GM19372 (cell line): ENCODE measurements around the gene CDC34.
A peak's percentile ranks its signal among the peaks of the same experiment; 100 is the strongest.

Experiments
- ATAC-seq: cut with Tn5 transposase; IDR thresholded peaks from one replicate; pipeline ENCODE4 v1.9.1; 2021; ENCODE audit warnings: mild to moderate bottlenecking, low read depth, moderate library complexity; ENCODE audit not compliant: unreplicated experiment

The CDC34 gene

GRCh38 chr19:497491-497868 is 34.1 kb upstream of the CDC34 start:
- ATAC-seq = no peak

DNA sequence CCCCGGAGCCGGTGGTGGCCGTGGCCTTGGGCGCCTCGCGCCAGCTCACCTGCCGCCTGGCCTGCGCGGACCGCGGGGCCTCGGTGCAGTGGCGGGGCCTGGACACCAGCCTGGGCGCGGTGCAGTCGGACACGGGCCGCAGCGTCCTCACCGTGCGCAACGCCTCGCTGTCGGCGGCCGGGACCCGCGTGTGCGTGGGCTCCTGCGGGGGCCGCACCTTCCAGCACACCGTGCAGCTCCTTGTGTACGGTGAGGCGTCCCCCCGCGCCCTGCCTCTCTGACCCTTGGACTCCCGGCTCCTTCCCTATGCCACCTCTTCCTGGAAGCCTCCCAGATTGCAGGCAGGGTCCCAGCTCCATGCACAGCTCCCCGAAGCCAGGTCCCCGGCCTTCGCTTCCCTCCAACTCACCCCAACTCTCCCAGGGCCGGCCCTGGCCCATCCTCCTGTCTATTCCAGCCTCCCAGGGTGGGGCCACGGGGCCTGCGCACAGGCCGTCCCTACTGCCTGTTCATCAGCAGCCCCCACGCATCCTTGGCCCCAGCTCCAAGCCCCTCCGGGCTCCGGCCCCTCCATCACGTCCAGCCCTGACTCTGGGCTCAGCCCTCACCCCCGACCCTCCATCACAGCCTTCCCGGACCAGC is 33.6 kb upstream of the CDC34 start:
- no peak for ATAC-seq

DNA sequence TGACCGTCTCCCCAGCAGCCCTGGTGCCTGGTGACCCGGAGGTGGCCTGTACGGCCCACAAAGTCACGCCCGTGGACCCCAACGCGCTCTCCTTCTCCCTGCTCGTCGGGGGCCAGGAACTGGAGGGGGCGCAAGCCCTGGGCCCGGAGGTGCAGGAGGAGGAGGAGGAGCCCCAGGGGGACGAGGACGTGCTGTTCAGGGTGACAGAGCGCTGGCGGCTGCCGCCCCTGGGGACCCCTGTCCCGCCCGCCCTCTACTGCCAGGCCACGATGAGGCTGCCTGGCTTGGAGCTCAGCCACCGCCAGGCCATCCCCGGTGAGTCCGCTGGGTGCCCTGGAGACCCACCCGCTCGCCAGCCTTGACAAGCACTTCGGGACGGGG is 33.1 kb upstream of the CDC34 start:
- ATAC-seq = no peak

DNA sequence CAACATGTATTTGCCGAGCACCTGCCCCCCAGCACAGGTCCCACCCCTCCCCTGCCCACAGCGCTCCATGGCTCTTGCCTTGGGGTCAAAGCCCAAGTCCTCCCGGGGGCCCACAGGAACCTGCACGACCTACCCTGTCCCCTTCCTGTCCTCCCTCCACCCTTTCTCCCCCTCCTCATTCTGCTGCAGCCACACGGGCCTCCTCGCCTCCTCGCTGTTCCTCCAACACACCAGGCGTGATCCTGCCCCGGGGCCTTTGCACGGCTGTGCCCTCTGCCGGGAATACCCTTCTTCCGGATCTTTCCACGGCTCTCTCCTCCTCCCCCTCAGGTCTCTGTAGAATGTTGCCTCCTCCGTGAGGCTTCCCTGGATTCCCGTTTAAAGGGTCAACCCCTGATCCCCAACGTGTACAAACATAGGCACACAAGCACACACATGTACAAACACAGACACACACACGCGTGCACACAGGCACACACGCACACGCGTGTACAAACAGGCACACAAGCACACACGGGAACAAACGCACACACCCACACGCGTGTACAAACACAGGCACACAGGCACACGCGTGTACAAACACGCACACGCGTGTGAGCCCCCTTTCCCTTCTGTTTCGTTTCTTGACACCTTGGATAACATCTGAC is 32.5 kb upstream of the CDC34 start:
- no peak for ATAC-seq

DNA sequence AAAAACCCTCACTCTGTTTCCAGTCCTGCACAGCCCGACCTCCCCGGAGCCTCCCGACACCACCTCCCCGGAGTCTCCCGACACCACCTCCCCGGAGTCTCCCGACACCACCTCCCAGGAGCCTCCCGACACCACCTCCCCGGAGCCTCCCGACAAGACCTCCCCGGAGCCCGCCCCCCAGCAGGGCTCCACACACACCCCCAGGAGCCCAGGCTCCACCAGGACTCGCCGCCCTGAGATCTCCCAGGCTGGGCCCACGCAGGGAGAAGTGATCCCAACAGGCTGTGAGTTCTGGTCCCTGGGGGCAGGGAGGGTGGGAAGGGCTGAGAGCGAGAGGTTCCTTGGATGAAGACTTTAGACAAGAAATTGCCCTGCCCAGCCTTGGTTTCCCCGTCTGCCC is 29.9 kb upstream of the CDC34 start:
- ATAC-seq = no peak

DNA sequence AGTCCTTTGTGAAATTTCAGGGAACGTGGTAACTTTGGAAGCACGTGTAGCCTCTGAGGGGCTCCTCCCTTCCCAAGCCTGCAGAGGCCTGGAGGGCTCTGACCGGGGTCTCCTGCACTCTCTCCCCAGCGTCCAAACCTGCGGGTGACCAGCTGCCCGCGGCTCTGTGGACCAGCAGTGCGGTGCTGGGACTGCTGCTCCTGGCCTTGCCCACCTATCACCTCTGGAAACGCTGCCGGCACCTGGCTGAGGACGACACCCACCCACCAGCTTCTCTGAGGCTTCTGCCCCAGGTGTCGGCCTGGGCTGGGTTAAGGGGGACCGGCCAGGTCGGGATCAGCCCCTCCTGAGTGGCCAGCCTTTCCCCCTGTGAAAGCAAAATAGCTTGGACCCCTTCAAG is 26.9 kb upstream of the CDC34 start:
- no peak for ATAC-seq

GRCh38 chr19:506404-507285 is 24.9 kb upstream of the CDC34 start:
- ATAC-seq = peak; percentile 68

DNA sequence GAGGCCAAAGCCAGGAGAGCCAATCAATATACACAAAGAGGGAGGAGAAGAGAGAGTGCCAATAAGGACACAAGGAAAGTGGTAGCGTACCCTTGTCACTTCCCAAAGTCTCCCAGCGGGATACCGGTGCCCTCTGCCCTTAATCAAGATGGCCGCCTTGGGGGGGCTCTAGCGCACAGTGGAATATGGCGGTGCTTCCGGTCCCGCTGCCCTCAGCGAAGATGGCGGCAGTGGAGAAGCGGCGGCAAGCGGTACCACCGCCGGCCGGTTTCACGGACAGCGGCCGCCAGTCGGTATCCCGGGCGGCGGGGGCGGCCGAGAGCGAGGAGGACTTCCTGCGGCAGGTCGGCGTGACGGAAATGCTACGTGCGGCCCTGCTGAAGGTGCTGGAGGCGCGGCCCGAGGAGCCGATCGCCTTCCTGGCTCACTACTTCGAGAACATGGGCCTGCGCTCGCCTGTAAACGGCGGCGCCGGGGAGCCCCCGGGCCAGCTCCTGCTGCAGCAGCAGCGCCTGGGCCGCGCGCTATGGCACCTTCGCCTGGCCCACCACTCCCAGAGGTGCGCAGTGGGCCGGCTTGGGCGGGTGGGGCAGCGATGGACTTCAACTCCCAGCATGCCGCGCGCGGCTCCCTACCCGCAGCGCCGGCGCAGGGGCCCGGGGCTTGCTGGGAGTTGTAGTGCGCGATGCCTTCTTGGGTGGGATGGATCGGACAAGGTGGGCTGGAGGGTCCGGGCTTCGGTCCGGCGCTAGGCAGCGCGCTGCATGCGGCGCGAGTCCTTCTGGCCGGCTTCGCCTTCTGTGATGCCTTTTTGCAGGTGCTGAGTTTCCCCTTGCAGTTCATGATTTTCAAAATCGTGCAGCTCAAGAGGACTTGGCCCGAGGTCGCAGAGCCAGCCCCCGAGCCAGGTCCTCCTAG is 24.0 kb upstream of the CDC34 start, which contains the start of gene TPGS1:
Gene TPGS1 (plus strand): TSS at position 212 of the 918 bp plus-strand sequence. CDS start 10 bp downstream, at position 222.
- ATAC-seq = peak; percentile 47

DNA sequence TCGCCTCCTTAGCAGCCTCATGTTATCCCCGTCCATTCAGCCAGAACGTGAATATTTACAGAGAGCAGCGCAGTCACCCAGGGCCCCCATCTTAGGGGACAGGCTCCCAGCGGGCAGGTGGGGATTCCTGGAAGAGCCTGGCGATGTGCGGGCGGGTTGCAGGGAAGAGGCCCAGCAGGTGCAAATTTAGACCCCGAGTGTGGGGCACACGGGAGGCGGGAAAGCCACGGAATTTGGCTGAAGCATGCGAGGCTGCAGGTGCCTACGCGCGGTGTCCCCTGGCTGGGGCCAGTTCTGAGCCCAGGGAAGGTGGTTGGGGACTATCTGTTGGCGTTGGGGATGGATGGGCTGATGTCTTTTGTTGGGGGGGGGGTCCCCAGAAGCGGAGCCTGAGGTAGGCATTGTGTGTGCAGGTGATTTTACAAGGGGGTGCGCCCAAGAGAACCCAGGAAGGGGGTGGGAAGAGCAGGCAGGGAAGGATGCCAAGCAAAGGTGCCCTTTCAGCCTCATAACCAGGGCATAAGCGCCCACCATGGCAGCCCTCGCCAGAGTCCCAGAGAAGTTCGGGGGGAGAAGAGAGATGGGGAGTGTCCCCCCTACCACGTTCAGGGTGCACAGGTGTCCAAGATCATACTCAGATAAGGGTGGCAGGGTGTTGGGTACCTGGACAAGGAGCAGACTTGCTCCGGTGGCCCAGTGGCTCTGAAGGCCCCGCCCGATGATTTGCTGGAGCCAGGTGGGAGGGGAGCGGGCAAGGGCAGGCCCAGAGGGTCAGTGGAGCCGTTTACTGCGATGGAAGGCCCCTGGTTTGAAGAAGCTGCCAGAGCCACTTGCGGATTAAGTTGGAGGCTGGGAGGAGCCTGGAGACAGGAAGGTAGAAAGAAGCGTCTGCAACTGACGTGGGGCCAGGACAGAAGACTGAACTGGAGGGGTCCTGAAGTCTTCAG is 23.1 kb upstream of the CDC34 start:
- ATAC-seq = no peak

- ATAC-seq = no peak
These were observed 20.9 kb upstream of the CDC34 start for GRCh38 chr19:510606-511100.

DNA sequence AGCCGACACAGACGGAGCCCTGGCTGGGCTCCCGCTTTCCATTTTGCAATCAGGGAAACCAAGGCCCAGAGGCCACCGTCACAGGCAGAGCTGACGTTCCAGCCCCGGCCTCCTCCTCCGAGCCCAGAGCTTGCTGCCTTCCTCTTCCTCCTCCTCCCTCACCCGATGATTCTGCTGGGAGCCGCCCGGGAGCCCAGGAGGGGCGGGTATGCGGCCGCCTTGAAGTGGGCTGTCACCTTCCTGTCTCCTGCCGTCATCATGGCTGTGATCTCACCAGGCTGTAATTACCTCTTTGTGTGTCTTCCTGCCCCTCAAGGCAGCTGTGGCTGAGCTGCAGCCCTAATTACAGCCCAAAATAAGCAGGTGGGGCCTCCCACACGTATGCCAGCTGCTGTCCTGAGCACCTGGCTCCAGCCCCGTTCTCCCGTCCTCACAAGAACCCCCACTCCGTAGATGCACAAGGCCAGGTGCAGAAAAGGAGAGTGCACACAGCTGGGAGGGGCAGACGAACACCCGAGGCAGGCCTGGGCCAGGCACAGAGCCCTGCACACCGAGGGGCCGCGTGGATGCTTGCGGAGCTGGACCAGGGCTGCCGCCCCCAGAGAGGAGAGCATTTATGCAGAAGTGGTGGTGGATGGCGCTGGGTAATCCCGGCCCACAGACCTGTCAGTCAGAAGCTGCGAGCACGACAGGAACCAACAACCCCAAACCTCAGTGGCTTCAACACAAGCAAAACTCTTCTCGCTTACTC is 20.3 kb upstream of the CDC34 start:
- no peak for ATAC-seq

GRCh38 chr19:512547-513365 is 18.8 kb upstream of the CDC34 start:
- no peak for ATAC-seq

DNA sequence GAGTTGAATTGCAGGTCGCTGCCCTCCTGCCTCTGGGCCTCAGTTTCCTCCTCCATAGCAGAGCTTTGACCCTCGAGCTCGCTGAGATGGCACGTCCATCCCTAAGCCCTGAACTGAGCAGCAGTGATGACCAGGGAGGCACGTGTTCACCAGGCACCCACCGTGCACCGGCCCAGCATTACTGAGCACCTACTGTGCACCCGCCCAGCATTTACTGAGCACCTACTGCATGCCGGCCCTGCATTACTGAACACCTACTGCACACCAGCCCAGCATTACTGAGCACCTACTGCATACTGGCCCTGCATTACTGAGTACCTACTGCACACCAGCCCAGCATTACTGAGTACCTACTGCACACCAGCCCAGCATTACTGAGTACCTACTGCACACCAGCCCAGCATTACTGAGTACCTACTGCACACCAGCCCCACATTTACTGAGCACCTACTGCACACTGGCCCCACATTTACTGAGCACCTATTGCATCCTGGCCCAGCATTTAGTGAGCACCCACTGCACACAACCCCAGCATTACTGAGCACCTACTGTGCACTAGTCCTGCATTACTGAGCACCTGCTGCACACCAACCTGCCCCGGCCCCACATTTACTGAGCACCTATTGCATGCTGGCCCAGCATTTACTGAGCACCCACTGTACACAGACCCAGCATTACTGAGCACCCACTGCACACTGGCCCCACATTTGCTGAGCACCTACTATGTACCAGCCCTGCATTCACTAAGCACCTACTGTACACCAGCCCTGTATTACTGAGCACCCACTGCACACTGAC is 18.0 kb upstream of the CDC34 start:
- ATAC-seq = no peak

GRCh38 chr19:514166-514663 is 17.3 kb upstream of the CDC34 start:
- no peak for ATAC-seq

DNA sequence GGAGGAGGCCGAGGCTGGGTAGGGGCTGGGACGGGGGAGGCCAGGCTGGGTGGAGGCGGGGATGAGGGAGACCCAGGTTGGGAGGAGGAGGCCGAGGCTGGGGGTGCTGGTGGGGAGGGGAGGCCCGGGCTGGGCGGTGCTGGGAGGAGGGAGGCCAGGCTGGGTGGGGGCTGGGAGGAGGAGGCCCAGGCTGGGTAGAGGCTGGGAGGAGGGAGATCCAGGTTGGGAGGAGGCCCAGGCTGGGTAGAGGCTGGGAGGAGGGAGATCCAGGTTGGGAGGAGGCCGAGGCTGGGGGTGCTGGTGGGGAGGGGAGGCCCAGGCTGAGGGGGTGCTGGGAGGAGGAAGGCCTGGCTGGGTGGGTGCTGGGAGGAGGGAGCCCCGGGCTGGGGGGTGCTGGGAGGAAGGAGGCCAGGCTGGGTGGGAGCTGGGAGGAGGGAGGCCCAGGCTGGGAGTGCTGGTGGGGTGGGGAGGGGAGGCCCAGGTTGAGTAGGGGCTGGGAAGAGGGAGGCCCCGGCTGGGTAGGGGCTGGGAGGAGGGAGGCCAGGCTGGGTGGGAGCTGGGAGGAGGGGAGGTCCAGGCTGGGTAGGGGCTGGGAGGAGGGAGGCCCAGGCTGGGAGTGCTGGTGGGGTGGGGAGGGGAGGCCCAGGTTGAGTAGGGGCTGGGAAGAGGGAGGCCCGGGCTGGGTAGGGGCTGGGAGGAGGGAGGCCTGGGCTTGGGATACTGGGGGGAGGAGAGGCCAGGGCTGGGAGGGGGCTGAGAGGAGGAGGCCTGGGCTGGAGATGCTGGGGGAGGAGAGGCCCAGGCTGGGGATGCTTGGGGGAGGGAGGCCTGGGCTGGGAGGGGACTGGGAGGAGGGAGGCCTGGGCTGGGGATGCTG is 13.6 kb upstream of the CDC34 start:
- ATAC-seq = no peak
